HepG2 (cell line): ENCODE measurements around the gene GBE1. TPM values are rescaled to one million over a fixed set of nuclear protein-coding genes. Genes with fewer than 3 reads are reported as not detected.

Source experiments
- ATAC-seq: fragments of 200-7000 bp; cut with Tn5 transposase; 3 replicates; pipeline ENCODE4 v1.9.1; 2020; ENCODE audit warnings: mild to moderate bottlenecking, moderate library complexity
- BruUV-seq: library from RNA; stranded (reverse); fragments of 400-500 nt; replicated peaks from 2 replicates; lab custom pipeline; 2021; lab: Mats Ljungman, UMichigan
- CTCF ChIA-PET: fragments of 300-600 bp; formaldehyde crosslinking; extraction: SDS; loops from one replicate; lab custom pipeline; 2021; ENCODE audit warnings: low total read pairs, inconsistent platforms, low intra/inter-chr PET ratio; lab: Yijun Ruan, JAX
- POLR2A ChIA-PET: fragments of 350-600 bp; sonication (Branson Sonifier 250); formaldehyde crosslinking; loops from one replicate; lab custom pipeline; 2020; ENCODE audit warnings: antibody characterized with exemption, inconsistent platforms; lab: Yijun Ruan, JAX
- DNase-seq: peaks from one replicate; pipeline ENCODE4 v3.0.0-alpha.2; 2015; ENCODE audit warnings: low spot score
- FAIRE-seq: peaks from 3 replicates; lab custom pipeline; 2011; peaks lifted over from hg19 to GRCh38; lab: Jason Lieb, UNC
- H2AFZ ChIP-seq: one replicate; pipeline ENCODE4 v1.6.1; 2011; ENCODE audit warnings: low read length, inconsistent platforms
- H3K27ac ChIP-seq: fragments of 300-600 bp; 3 replicates; pipeline ENCODE4 v1.8.0; 2011; ENCODE audit warnings: mixed run types, mild to moderate bottlenecking, mixed read lengths, low read length, inconsistent platforms; ENCODE audit not compliant: insufficient read depth; ENCODE audit errors: extremely low read length
- H3K27me3 ChIP-seq, 2 experiments: fragments of 200-600 bp in 1 of 2; 2 replicates in 1 of 2; 3 replicates in 1 of 2; pipeline versions ENCODE4 v1.6.0 to v1.8.0; 2011; ENCODE audit warnings: low read length in 2 of 2, mild to moderate bottlenecking in 2 of 2, moderate library complexity in 2 of 2, inconsistent platforms in 1 of 2; ENCODE audit not compliant: insufficient read depth in 2 of 2, control insufficient read depth in 1 of 2
- H3K36me3 ChIP-seq, 2 experiments: fragments of 200-600 bp in 1 of 2; replicated peaks in 1 of 2; 2 replicates in 1 of 2; 3 replicates in 1 of 2; pipeline versions ENCODE4 v1.5.1 to v1.8.0; 2011; ENCODE audit warnings: low read length in 2 of 2, inconsistent platforms in 1 of 2; ENCODE audit not compliant: insufficient read depth in 2 of 2, control insufficient read depth in 1 of 2
- H3K4me1 ChIP-seq: 2 replicates; pipeline ENCODE4 v1.5.1; 2012; ENCODE audit warnings: low read length, inconsistent platforms; ENCODE audit not compliant: insufficient read depth
- H3K4me2 ChIP-seq: 2 replicates; pipeline ENCODE4 v1.6.0; 2011; ENCODE audit warnings: low read depth, low read length, inconsistent platforms
- H3K4me3 ChIP-seq, 3 experiments: fragments of 200-600 bp in 1 of 3; sonication (generic), shearing (Covaris generic) in 1 of 3; replicated peaks in 1 of 3; 2 replicates each; pipeline ENCODE4 v1.5.1; 2011 to 2016; ENCODE audit warnings: low read length in 3 of 3, inconsistent platforms in 2 of 3, low read depth in 2 of 3, mild to moderate bottlenecking in 2 of 3, control low read depth in 1 of 3, mixed read lengths in 1 of 3; ENCODE audit not compliant: insufficient read depth in 1 of 3
- H3K79me2 ChIP-seq: one replicate; pipeline ENCODE4 v1.6.1; 2011; ENCODE audit warnings: low read length, inconsistent platforms; ENCODE audit not compliant: insufficient read depth
- H3K9ac ChIP-seq: 2 replicates; pipeline ENCODE4 v1.6.0; 2011; ENCODE audit warnings: mild to moderate bottlenecking, low read depth, low read length, inconsistent platforms; ENCODE audit not compliant: insufficient read depth
- H3K9me3 ChIP-seq: 2 replicates; pipeline ENCODE4 v1.5.1; 2012; ENCODE audit warnings: mild to moderate bottlenecking, low read length
- H4K20me1 ChIP-seq: 2 replicates; pipeline ENCODE4 v1.6.0; 2011; ENCODE audit warnings: inconsistent platforms, mild to moderate bottlenecking, low read length, moderate library complexity; ENCODE audit not compliant: insufficient read depth
- CBFB ChIP-seq: sonication (generic); formaldehyde crosslinking; IDR thresholded peaks from 2 replicates; pipeline ENCODE4 v1.4.0; 2020; ENCODE audit warnings: missing genetic modification reagents
- CENPT ChIP-seq: sonication (generic); formaldehyde crosslinking; IDR thresholded peaks from 2 replicates; pipeline ENCODE4 v1.8.0; 2022; ENCODE audit warnings: low read depth, mild to moderate bottlenecking, moderate library complexity, missing genetic modification reagents
- CREB1 ChIP-seq, 2 experiments: fragments of 450-650 bp in 1 of 2; IDR thresholded peaks; 2 replicates each; pipeline ENCODE4 v1.6.1; 2016 to 2017; ENCODE audit warnings: control low read depth in 1 of 2, mild to moderate bottlenecking in 1 of 2, missing compliant biosample characterization in 1 of 2, missing genetic modification characterization in 1 of 2
- HNRNPK ChIP-seq: fragments of 200-400 bp; formaldehyde crosslinking; IDR thresholded peaks from 2 replicates; pipeline ENCODE4 v1.6.1; 2018; ENCODE audit warnings: low read length, low read depth, moderate library complexity, mild to moderate bottlenecking; ENCODE audit not compliant: poor library complexity, severe bottlenecking
- KDM6A ChIP-seq: IDR thresholded peaks from 2 replicates; pipeline ENCODE4 v1.6.1; 2016; ENCODE audit warnings: low read depth
- NCOR1 ChIP-seq: fragments of 200-600 bp; sonication (generic); IDR thresholded peaks from 2 replicates; pipeline ENCODE4 v1.7.0; 2017; ENCODE audit warnings: antibody characterized with exemption, low read length, borderline replicate concordance
- PRMT3 ChIP-seq: sonication (generic); formaldehyde crosslinking; IDR thresholded peaks from 2 replicates; pipeline ENCODE4 v1.8.1; 2022; ENCODE audit warnings: low read depth, mild to moderate bottlenecking, moderate library complexity, missing genetic modification reagents, borderline replicate concordance
- TFDP1 ChIP-seq: IDR thresholded peaks from 2 replicates; pipeline ENCODE4 v1.6.1; 2016; ENCODE audit warnings: missing compliant biosample characterization, missing genetic modification reagents, borderline replicate concordance
- ZBTB38 ChIP-seq: sonication (generic); formaldehyde crosslinking; IDR thresholded peaks from 2 replicates; pipeline ENCODE4 v1.5.1; 2020; ENCODE audit warnings: mild to moderate bottlenecking, missing genetic modification reagents
- ZBTB46 ChIP-seq: sonication (generic); formaldehyde crosslinking; IDR thresholded peaks from 2 replicates; pipeline ENCODE4 v1.4.0; 2020; ENCODE audit warnings: mild to moderate bottlenecking, missing genetic modification reagents, borderline replicate concordance
- ZNF275 ChIP-seq: sonication (generic); formaldehyde crosslinking; IDR thresholded peaks from 2 replicates; pipeline ENCODE4 v1.8.0; 2022; ENCODE audit warnings: missing genetic modification reagents, mild to moderate bottlenecking, inconsistent platforms, borderline replicate concordance
- ZNF333 ChIP-seq: sonication (generic); formaldehyde crosslinking; IDR thresholded peaks from 2 replicates; pipeline ENCODE4 v1.4.0; 2020; ENCODE audit warnings: mild to moderate bottlenecking, missing genetic modification reagents, borderline replicate concordance
- ZNF432 ChIP-seq: sonication (generic); formaldehyde crosslinking; IDR thresholded peaks from 2 replicates; pipeline ENCODE4 v1.5.0; 2020; ENCODE audit warnings: missing genetic modification reagents, mild to moderate bottlenecking, borderline replicate concordance
- WGBS: methylation state at CpG from one replicate; pipeline ENCODE4 v1.1.6; 2017; ENCODE audit warnings: low lambda C conversion rate; 5-methylcytosine and 5-hydroxymethylcytosine counted together
- in situ Hi-C: cut with HindIII; loops from 2 replicates; pipeline ENCODE4 v1.10.0; 2017; ENCODE audit warnings: low pct_unique_long_range_greater_than_20kb; ENCODE audit not compliant: extremely low pct_ligation_motif_present
- intact Hi-C: fragments of 100-400 bp; cut with micrococcal nuclease; formaldehyde crosslinking; loops from one replicate; pipeline ENCODE4 v1.10.0; 2022; ENCODE audit not compliant: unreplicated experiment
- polyA plus RNA-seq, 8 experiments: library from polyadenylated mRNA; depleted of rRNA in 3 of 8; stranded (reverse) in 7 of 8; unstranded in 1 of 8; fragments of >200 nt; fragmentation: Illumina TruSeq in 4 of 8; extraction: Trizol in 4 of 8; gene quantifications; 2 replicates each; pipeline versions ENCODE4 v1.2.1 to v1.2.3, GENCODE V29; 2011 to 2016; ENCODE audit warnings: low read depth in 4 of 8, missing spikeins in 1 of 8, mixed read lengths in 1 of 8; ENCODE audit not compliant: insufficient read depth in 1 of 8
- total RNA-seq, 5 experiments: library from RNA; depleted of rRNA; stranded (reverse); fragments of >200 nt; fragmentation: Illumina TruSeq; extraction: Trizol; gene quantifications; 2 replicates each; pipeline ENCODE4 v1.2.3, GENCODE V29; 2016; ENCODE audit warnings: low read depth in 1 of 5

The GBE1 gene
- total and polyA plus RNA-seq, 2 of the 13 experiments (the other 11 are each of a cell fraction or from before 2014, with no cell fraction given), result 22.9 to 36.1 TPM

- FAIRE-seq, result no peak
- H3K4me3 ChIP-seq, result no peak overlapping the region
Measured at GRCh38 chr3:81549831-81550230, 211.6 kb downstream of the GBE1 start.

GRCh38 chr3:81549388-81549787, 212.1 kb downstream of the GBE1 start:
- Histone ChIP-seq H3K4me2 (no peak overlapping the region), H3K4me1 (peaks cover 4% of the 10 kb centered on the region), H3K27me3 (no peaks in the 10 kb centered on the region), H3K9me3 (peaks cover 11% of the 10 kb centered on the region), H3K36me3 (no peaks in the 10 kb centered on the region), H3K27ac (no peak overlapping the region), H3K79me2 (no peaks in the 10 kb centered on the region), H4K20me1 (no peaks in the 10 kb centered on the region), H3K9ac (no peak overlapping the region), H3K4me3 (no peak overlapping the region), H2AFZ (no peak overlapping the region)
- FAIRE-seq (no peak), ATAC-seq (no peak), DNase-seq (no peak)
- no peak for TF ChIP-seq HNRNPK
- no peak for TF ChIP-seq ZNF275 (CRISPR knock-in tag)
- TF ChIP-seq TFDP1 (CRISPR knock-in tag), result no peak
- TF ChIP-seq NCOR1, result no peak
- no peak for TF ChIP-seq ZNF333
- TF ChIP-seq KDM6A (CRISPR knock-in tag), result no peak
- TF ChIP-seq CREB1 (IDR thresholded peaks at IDR 0.05), result no peak
- TF ChIP-seq CREB1 (CRISPR knock-in tag; IDR thresholded peaks at IDR 0.05), result no peak
- TF ChIP-seq ZBTB38 (CRISPR knock-in tag), result no peak
- TF ChIP-seq ZBTB46, result no peak
- TF ChIP-seq PRMT3 (CRISPR knock-in tag), result no peak
- BruUV-seq, result no TSS peak
- CTCF ChIA-PET, result no interaction called here
- in situ Hi-C loops, result no loop called here
- intact Hi-C loops, result no loop called here
- POLR2A ChIA-PET, result no interaction called here
- WGBS, result 100% methylated on average over 1 of the region's 1 CpG

More at GRCh38 chr3:81549831-81550230, 211.6 kb downstream of the GBE1 start:
- no peak for DNase-seq
- Histone ChIP-seq H4K20me1 (no peaks in the 10 kb centered on the region), H3K4me2 (no peak overlapping the region), H3K36me3 (no peaks in the 10 kb centered on the region), H3K27me3 (no peaks in the 10 kb centered on the region), H3K79me2 (no peaks in the 10 kb centered on the region), H3K27ac (no peak overlapping the region), H3K9me3 (peaks cover 11% of the 10 kb centered on the region), H2AFZ (no peak overlapping the region), H3K9ac (no peak overlapping the region), H3K4me1 (peaks cover 8% of the 10 kb centered on the region)
- ChIA-PET CTCF (no interaction called here), POLR2A (no interaction called here)
- ATAC-seq, result no peak
- BruUV-seq, result no TSS peak
- no peak for TF ChIP-seq CBFB (CRISPR knock-in tag)
- no peak for TF ChIP-seq ZNF432 (CRISPR knock-in tag)
- no peak for TF ChIP-seq CENPT
- intact Hi-C loops (no loop called here), in situ Hi-C loops (no loop called here)
- WGBS, result 100% methylated on average over 2 of the region's 2 CpGs
